Keratinocyte (primary cell): Measurements from ENCODE around the gene SLC16A2. TPM values are rescaled to one million over a fixed set of nuclear protein-coding genes. Genes with fewer than 3 reads are reported as not detected.

Experiments used
- DNase-seq: peaks from one replicate; pipeline ENCODE4 v3.0.0-alpha.2; 2011; ENCODE audit warnings: low read depth, missing footprints, low spot score
- FAIRE-seq: peaks from 2 replicates; lab custom pipeline; 2011; peaks lifted over from hg19 to GRCh38; lab: Jason Lieb, UNC
- H2AFZ ChIP-seq: 2 replicates; pipeline ENCODE4 v1.6.0; 2012; ENCODE audit warnings: low read length, control low read depth, inconsistent platforms; ENCODE audit not compliant: control insufficient read depth
- H3K27ac ChIP-seq: 2 replicates; pipeline ENCODE4 v1.5.1; 2011; ENCODE audit warnings: low read length; ENCODE audit not compliant: control insufficient read depth, insufficient read depth
- H3K27me3 ChIP-seq: 3 replicates; pipeline ENCODE4 v1.6.0; 2011; ENCODE audit warnings: low read length; ENCODE audit not compliant: control insufficient read depth, insufficient read depth; ENCODE audit errors: extremely low read depth
- H3K36me3 ChIP-seq, 2 experiments: 2 replicates in 1 of 2; 3 replicates in 1 of 2; pipeline ENCODE4 v1.5.1; 2011; ENCODE audit warnings: low read length in 2 of 2, mild to moderate bottlenecking in 1 of 2; ENCODE audit not compliant: control insufficient read depth in 2 of 2, insufficient read depth in 2 of 2; ENCODE audit errors: extremely low read depth in 1 of 2
- H3K4me1 ChIP-seq: 3 replicates; pipeline ENCODE4 v1.5.1; 2011; ENCODE audit warnings: low read length; ENCODE audit not compliant: control insufficient read depth, insufficient read depth; ENCODE audit errors: extremely low read depth
- H3K4me2 ChIP-seq: 3 replicates; pipeline ENCODE4 v1.6.0; 2011; ENCODE audit warnings: low read depth, low read length; ENCODE audit not compliant: control insufficient read depth, insufficient read depth; ENCODE audit errors: extremely low read depth
- H3K4me3 ChIP-seq, 3 experiments: fragments of 200-600 bp in 1 of 3; sonication (generic) in 1 of 3; 2 replicates in 2 of 3; 3 replicates in 1 of 3; pipeline ENCODE4 v1.5.1; 2011 to 2016; ENCODE audit warnings: low read length in 3 of 3, mild to moderate bottlenecking in 3 of 3, control low read depth in 2 of 3, inconsistent platforms in 1 of 3, low read depth in 1 of 3, mixed read lengths in 1 of 3, mixed run types in 1 of 3, moderate library complexity in 1 of 3; ENCODE audit not compliant: control insufficient read depth in 2 of 3, insufficient read depth in 2 of 3; ENCODE audit errors: extremely low read depth in 1 of 3
- H3K79me2 ChIP-seq: 2 replicates; pipeline ENCODE4 v1.6.0; 2012; ENCODE audit warnings: low read length; ENCODE audit not compliant: control insufficient read depth, insufficient read depth
- H3K9ac ChIP-seq: 3 replicates; pipeline ENCODE4 v1.6.0; 2011; ENCODE audit warnings: low read length; ENCODE audit not compliant: control insufficient read depth, insufficient read depth; ENCODE audit errors: extremely low read depth
- H3K9me1 ChIP-seq: 3 replicates; pipeline ENCODE4 v1.6.0; 2011; ENCODE audit warnings: low read length; ENCODE audit not compliant: control insufficient read depth, insufficient read depth; ENCODE audit errors: extremely low read depth
- H3K9me3 ChIP-seq: 2 replicates; pipeline ENCODE4 v1.5.1; 2012; ENCODE audit warnings: low read depth, low read length; ENCODE audit not compliant: control insufficient read depth
- H4K20me1 ChIP-seq: 3 replicates; pipeline ENCODE4 v1.6.0; 2011; ENCODE audit warnings: low read length; ENCODE audit not compliant: control insufficient read depth, insufficient read depth; ENCODE audit errors: extremely low read depth
- EZH2 ChIP-seq: IDR thresholded peaks from one replicate; pipeline ENCODE4 v1.6.1; 2012; ENCODE audit warnings: inconsistent platforms, mild to moderate bottlenecking, low read length, moderate library complexity
- dilution Hi-C: fragments of 300-500 bp; cut with MboI; formaldehyde crosslinking; loops from one replicate; pipeline ENCODE4 v1.7.0; 2020; ENCODE audit warnings: low sequenced_read_pairs; ENCODE audit not compliant: extremely low pct_ligation_motif_present
- polyA plus RNA-seq, 5 experiments: library from polyadenylated mRNA; depleted of rRNA in 3 of 5; stranded (reverse) in 3 of 5; stranded (forward) in 1 of 5; unstranded in 1 of 5; fragments of >200 nt; gene quantifications; 1 replicate in 1 of 5; 2 replicates in 3 of 5; 3 replicates in 1 of 5; pipeline versions ENCODE4 v1.2.1 to v1.2.3, GENCODE V29; 2011 to 2012; ENCODE audit warnings: missing spikeins in 2 of 5, low read depth in 1 of 5, low replicate concordance in 1 of 5
- small RNA-seq, 3 experiments: library from RNA; depleted of rRNA; stranded (forward); fragments of <200 nt; gene quantifications; one replicate each; pipeline ENCODE3, GENCODE V24; 2012; ENCODE audit warnings: low read depth in 3 of 3, low replicate concordance in 1 of 3; ENCODE audit not compliant: insufficient read length in 3 of 3
- TF ChIP-seq, protein P1 (sequence below), 3 experiments: IDR thresholded peaks in 1 of 3; conservative IDR thresholded peaks in 1 of 3; optimal IDR thresholded peaks in 1 of 3; 2 replicates in 2 of 3; 3 replicates in 1 of 3; pipeline versions ENCODE3 to v1.5.1; 2011; ENCODE audit warnings: low read length in 3 of 3, mild to moderate bottlenecking in 3 of 3, moderate library complexity in 2 of 3, control low read depth in 1 of 3, inconsistent platforms in 1 of 3; ENCODE audit not compliant: insufficient read depth in 2 of 3; ENCODE audit errors: extremely low read depth in 1 of 3

Gene SLC16A2
- polyA plus RNA-seq, 1 donor (not counting 4 experiments of a cell fraction or from before 2014, with no cell fraction given) = 38.4 TPM

- Histone ChIP-seq H4K20me1 (no peaks in the 10 kb centered on the region), H3K4me3 (no peak overlapping the region), H3K9me1 (no peaks in the 10 kb centered on the region), H3K9me3 (no peaks in the 10 kb centered on the region), H3K27ac (no peak overlapping the region), H2AFZ (no peak overlapping the region), H3K4me2 (no peak overlapping the region), H3K4me1 (no peaks in the 10 kb centered on the region), H3K79me2 (no peaks in the 10 kb centered on the region), H3K36me3 (no peaks in the 10 kb centered on the region), H3K27me3 (no peaks in the 10 kb centered on the region), H3K9ac (no peak overlapping the region)
- TF ChIP-seq EZH2 = no peak
- TF ChIP-seq, protein P1, sequence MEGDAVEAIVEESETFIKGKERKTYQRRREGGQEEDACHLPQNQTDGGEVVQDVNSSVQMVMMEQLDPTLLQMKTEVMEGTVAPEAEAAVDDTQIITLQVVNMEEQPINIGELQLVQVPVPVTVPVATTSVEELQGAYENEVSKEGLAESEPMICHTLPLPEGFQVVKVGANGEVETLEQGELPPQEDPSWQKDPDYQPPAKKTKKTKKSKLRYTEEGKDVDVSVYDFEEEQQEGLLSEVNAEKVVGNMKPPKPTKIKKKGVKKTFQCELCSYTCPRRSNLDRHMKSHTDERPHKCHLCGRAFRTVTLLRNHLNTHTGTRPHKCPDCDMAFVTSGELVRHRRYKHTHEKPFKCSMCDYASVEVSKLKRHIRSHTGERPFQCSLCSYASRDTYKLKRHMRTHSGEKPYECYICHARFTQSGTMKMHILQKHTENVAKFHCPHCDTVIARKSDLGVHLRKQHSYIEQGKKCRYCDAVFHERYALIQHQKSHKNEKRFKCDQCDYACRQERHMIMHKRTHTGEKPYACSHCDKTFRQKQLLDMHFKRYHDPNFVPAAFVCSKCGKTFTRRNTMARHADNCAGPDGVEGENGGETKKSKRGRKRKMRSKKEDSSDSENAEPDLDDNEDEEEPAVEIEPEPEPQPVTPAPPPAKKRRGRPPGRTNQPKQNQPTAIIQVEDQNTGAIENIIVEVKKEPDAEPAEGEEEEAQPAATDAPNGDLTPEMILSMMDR (optimal IDR thresholded peaks at IDR 0.05 in 1 of 3, IDR thresholded peaks at IDR 0.05 in 1 of 3, conservative IDR thresholded peaks at IDR 0.05 in 1 of 3; ENCODE audit: extremely low read depth in 1 of 3, insufficient read depth in 2 of 3, low read length in 3 of 3) = no peak
- FAIRE-seq = no peak
- dilution Hi-C loops = no loop called here
- DNase-seq = no peak
Observed at GRCh38 chrX:74579597-74580198, 158.4 kb downstream of the SLC16A2 start.

Small RNAs within 50 kb of the gene (small RNA-seq; reads per million reads assigned to genes)
- 0 reads per million in 3 experiments for gene RN7SL790P

Other genes with a start within 250 kb of the SLC16A2 start
- gene ZCCHC13, start 117.3 kb upstream of the SLC16A2 start, polyA plus RNA-seq = not detected in 3 replicates
- 16.7 to 23.8 TPM (median 17.5 TPM) in 3 replicates for gene RLIM, start 193.1 kb downstream of the SLC16A2 start, polyA plus RNA-seq